HEK293 (cell line): ENCODE measurements around the gene VPS13D.
A peak's percentile ranks its signal among the peaks of the same experiment; 100 is the strongest.

Experiments used
- CTCF ChIP-seq: fragments of 450-650 bp; formaldehyde crosslinking; IDR thresholded peaks from 2 replicates; pipeline ENCODE4 v1.5.1; 2016; ENCODE audit warnings: missing biosample characterization, missing genetic modification characterization
- TRIM28 ChIP-seq: IDR thresholded peaks from 2 replicates; pipeline ENCODE4 v1.6.1; 2011; ENCODE audit warnings: low read length, control low read depth, borderline replicate concordance
- ZNF23 ChIP-seq: fragments of 450-650 bp; formaldehyde crosslinking; IDR thresholded peaks from 2 replicates; pipeline ENCODE4 v1.5.1; 2016; ENCODE audit warnings: missing biosample characterization, missing genetic modification characterization, borderline replicate concordance
- ZNF670 ChIP-seq: fragments of 450-650 bp; formaldehyde crosslinking; IDR thresholded peaks from 2 replicates; pipeline ENCODE4 v1.5.1; 2016; ENCODE audit warnings: missing biosample characterization, missing genetic modification characterization, low read depth
- ZNF785 ChIP-seq: fragments of 450-650 bp; formaldehyde crosslinking; IDR thresholded peaks from 2 replicates; pipeline ENCODE4 v1.5.1; 2016; ENCODE audit warnings: missing biosample characterization, missing genetic modification characterization
- TF ChIP-seq, protein P1 (sequence below): fragments of 450-650 bp; IDR thresholded peaks from 2 replicates; pipeline ENCODE4 v1.5.1; 2018; ENCODE audit warnings: missing biosample characterization, mild to moderate bottlenecking, missing genetic modification characterization
- TF ChIP-seq, protein P2 (sequence below): fragments of 450-650 bp; formaldehyde crosslinking; IDR thresholded peaks from 2 replicates; pipeline ENCODE4 v1.5.1; 2016; ENCODE audit warnings: missing biosample characterization, missing genetic modification characterization
- TF ChIP-seq, protein P3 (sequence below): fragments of 450-650 bp; formaldehyde crosslinking; IDR thresholded peaks from 2 replicates; pipeline ENCODE4 v1.5.1; 2016; ENCODE audit warnings: missing biosample characterization, missing genetic modification characterization

GRCh38 chr1:12490532-12491142 lies 260.8 kb downstream of the VPS13D start:
- TF ChIP-seq, protein P1, sequence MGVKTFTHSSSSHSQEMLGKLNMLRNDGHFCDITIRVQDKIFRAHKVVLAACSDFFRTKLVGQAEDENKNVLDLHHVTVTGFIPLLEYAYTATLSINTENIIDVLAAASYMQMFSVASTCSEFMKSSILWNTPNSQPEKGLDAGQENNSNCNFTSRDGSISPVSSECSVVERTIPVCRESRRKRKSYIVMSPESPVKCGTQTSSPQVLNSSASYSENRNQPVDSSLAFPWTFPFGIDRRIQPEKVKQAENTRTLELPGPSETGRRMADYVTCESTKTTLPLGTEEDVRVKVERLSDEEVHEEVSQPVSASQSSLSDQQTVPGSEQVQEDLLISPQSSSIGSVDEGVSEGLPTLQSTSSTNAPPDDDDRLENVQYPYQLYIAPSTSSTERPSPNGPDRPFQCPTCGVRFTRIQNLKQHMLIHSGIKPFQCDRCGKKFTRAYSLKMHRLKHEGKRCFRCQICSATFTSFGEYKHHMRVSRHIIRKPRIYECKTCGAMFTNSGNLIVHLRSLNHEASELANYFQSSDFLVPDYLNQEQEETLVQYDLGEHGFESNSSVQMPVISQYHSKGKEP (tag by site-specific recombination): no peak
- TF ChIP-seq ZNF23 (tag by site-specific recombination) (no peak), CTCF (no peak), ZNF785 (tag by site-specific recombination) (no peak), ZNF670 (tag by site-specific recombination) (no peak), TRIM28 (peak; percentile 100; the same call in 1 of the 2 replicates)
- TF ChIP-seq, protein P2, sequence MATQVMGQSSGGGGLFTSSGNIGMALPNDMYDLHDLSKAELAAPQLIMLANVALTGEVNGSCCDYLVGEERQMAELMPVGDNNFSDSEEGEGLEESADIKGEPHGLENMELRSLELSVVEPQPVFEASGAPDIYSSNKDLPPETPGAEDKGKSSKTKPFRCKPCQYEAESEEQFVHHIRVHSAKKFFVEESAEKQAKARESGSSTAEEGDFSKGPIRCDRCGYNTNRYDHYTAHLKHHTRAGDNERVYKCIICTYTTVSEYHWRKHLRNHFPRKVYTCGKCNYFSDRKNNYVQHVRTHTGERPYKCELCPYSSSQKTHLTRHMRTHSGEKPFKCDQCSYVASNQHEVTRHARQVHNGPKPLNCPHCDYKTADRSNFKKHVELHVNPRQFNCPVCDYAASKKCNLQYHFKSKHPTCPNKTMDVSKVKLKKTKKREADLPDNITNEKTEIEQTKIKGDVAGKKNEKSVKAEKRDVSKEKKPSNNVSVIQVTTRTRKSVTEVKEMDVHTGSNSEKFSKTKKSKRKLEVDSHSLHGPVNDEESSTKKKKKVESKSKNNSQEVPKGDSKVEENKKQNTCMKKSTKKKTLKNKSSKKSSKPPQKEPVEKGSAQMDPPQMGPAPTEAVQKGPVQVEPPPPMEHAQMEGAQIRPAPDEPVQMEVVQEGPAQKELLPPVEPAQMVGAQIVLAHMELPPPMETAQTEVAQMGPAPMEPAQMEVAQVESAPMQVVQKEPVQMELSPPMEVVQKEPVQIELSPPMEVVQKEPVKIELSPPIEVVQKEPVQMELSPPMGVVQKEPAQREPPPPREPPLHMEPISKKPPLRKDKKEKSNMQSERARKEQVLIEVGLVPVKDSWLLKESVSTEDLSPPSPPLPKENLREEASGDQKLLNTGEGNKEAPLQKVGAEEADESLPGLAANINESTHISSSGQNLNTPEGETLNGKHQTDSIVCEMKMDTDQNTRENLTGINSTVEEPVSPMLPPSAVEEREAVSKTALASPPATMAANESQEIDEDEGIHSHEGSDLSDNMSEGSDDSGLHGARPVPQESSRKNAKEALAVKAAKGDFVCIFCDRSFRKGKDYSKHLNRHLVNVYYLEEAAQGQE (tag by site-specific recombination): no peak
- TF ChIP-seq, protein P3, sequence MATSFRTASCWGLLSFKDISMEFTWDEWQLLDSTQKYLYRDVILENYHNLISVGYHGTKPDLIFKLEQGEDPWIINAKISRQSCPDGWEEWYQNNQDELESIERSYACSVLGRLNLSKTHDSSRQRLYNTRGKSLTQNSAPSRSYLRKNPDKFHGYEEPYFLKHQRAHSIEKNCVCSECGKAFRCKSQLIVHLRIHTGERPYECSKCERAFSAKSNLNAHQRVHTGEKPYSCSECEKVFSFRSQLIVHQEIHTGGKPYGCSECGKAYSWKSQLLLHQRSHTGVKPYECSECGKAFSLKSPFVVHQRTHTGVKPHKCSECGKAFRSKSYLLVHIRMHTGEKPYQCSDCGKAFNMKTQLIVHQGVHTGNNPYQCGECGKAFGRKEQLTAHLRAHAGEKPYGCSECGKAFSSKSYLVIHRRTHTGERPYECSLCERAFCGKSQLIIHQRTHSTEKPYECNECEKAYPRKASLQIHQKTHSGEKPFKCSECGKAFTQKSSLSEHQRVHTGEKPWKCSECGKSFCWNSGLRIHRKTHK (tag by site-specific recombination): no peak
